Fibroblast of lung (primary cell): ENCODE data around the gene GAS7.

Source experiments
- EZH2 ChIP-seq: IDR thresholded peaks from 2 replicates; pipeline ENCODE4 v1.5.1; 2012; ENCODE audit warnings: low read length, control low read depth, mild to moderate bottlenecking; ENCODE audit errors: missing control alignments
- TF ChIP-seq, protein P1 (sequence below), 2 donors: IDR thresholded peaks in 1 of 2; conservative IDR thresholded peaks in 1 of 2; 1 replicate in 1 of 2; 2 replicates in 1 of 2; pipeline ENCODE4 v1.5.1; 2011 to 2012; ENCODE audit warnings: low read length in 2 of 2, control low read depth in 1 of 2, inconsistent platforms in 1 of 2, low read depth in 1 of 2, mild to moderate bottlenecking in 1 of 2

DNA sequence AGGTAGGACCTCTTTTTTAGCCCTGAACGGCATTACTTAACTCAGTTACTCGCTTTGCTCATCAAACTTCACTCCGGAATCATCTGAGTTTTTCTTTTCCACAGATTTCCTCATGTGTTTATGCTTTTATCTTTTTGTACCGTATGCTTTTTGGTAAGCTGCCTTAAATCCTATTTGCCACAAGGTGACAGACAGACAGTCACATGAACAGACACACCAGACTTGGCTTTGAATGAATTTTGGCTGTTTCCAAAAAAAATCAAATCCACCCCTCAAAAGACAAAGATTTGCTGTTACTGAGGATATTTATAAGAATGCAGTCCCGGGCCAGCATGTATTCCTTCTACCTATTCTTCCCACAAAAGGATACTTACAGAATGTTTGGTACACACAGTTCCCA, 10.9 kb downstream of the GAS7 start:
- TF ChIP-seq, protein P1, sequence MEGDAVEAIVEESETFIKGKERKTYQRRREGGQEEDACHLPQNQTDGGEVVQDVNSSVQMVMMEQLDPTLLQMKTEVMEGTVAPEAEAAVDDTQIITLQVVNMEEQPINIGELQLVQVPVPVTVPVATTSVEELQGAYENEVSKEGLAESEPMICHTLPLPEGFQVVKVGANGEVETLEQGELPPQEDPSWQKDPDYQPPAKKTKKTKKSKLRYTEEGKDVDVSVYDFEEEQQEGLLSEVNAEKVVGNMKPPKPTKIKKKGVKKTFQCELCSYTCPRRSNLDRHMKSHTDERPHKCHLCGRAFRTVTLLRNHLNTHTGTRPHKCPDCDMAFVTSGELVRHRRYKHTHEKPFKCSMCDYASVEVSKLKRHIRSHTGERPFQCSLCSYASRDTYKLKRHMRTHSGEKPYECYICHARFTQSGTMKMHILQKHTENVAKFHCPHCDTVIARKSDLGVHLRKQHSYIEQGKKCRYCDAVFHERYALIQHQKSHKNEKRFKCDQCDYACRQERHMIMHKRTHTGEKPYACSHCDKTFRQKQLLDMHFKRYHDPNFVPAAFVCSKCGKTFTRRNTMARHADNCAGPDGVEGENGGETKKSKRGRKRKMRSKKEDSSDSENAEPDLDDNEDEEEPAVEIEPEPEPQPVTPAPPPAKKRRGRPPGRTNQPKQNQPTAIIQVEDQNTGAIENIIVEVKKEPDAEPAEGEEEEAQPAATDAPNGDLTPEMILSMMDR (conservative IDR thresholded peaks at IDR 0.05 in 1 of 2, IDR thresholded peaks at IDR 0.05 in 1 of 2; ENCODE audit: low read depth in 1 of 2, low read length in 2 of 2), result no peak
- no peak for TF ChIP-seq EZH2
